Stimulated activated CD4-positive, alpha-beta T cell treated with anti-CD3 and anti-CD28 coated beads, TNF-alpha, amount 100 ng/mL, for 48 hours (primary cell): Measurements from ENCODE around the gene OPCML.

ENCODE experiments used
- DNase-seq, 3 donors: peaks; one replicate each; pipeline ENCODE4 v3.0.0-alpha.2; 2020; ENCODE audit warnings: low read depth in 3 of 3

Gene OPCML

DNA sequence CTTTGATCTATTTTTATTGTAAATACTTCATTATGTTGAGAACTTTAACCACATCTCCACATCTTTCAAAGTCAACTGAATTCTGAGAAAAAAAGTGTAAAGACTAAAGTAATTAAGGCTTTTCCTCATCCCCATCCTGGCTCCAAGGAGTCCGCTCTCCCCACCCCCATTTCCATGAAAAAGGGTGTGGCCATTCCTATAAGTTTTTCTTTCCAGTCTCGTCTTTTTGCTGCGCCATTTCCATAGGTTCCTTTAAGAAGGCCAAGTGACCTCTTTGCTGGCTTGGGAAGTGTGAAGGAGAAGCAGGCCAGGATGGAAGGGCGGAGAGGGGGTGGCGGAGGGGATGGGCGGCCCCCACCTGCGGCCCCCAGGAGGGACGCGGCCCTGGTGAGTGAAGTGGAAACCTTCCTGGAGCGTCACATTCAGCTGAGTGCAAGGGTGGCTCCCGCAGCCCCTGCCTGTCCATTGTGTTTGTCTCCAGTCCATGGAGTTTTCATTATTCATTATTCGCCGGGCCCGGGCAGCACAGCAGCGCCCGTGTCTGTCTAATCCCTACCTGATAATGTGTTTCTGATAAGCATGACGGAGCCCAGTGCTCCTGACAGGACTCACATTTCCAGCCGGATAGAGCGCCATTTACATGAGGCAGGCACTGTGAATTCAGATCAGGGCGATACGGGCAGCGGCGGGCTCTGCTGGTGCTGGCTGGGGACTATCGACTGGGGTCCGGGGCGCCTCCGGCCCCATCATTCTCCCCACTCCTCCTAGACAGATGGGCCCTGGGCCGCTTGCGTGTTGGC lies 739.8 kb downstream of the OPCML start:
- DNase-seq, result no peak

DNA sequence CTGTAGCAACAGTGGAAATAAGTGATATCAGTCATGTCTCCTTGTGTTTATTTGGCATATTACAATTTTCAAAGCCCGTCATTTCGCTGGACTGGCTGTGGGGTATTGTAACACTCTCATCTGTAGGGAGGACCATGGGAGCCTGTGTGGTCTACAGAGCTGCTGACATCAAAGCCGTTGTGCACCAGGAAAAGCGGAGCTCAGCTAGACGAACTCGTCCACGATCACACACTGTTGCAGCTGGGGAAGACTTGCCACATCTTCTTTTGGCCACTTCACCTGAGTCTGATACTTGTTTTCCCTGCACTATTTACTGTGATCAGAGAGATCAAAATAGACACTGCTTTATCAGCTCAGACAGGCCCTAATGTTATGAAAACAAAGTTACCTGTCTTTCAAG lies 741.3 kb downstream of the OPCML start:
- DNase-seq, result no peak

DNA sequence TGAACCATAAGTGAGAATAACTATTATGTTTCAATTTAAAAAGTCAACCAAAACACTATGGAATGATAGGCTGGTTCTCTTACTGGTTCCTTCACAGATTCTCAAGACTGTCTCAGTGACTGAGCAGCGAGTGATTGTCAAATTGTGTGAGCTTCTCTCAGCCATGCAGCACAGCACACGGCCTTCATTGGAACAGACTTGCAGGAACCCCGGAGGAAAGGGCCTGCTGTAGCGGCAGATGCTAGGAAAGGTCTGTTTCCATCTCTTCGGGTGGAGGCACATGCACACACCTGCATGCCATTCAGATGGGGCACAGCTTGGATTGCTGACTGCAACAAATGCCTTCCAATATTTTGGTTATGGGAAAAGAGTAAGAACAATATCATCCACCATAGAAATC lies 741.8 kb downstream of the OPCML start:
- DNase-seq, result no peak

DNA sequence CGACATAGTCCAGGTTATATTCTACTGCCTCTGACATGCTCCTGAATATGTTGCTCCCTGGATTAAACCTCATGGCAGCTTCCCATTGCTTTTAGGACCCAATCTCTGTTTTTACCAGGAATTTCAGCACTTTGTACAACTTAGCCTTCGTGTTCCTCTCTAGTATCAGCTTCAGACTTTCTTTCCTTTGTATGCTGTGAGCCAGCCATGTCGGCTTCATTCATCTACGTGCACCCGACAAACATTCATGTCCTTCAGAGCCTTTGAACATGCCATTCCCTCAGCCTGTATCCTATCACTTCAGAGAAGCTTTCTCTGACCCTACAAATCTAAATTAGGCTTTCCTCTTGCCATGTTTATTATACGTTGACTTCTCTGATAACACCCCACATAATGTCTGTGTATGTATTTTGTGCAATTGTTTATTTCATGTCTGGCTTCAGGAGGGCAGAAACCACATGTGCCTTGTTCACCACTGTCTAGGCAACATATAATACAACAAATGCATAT lies 743.4 kb downstream of the OPCML start:
- no peak for DNase-seq

DNA sequence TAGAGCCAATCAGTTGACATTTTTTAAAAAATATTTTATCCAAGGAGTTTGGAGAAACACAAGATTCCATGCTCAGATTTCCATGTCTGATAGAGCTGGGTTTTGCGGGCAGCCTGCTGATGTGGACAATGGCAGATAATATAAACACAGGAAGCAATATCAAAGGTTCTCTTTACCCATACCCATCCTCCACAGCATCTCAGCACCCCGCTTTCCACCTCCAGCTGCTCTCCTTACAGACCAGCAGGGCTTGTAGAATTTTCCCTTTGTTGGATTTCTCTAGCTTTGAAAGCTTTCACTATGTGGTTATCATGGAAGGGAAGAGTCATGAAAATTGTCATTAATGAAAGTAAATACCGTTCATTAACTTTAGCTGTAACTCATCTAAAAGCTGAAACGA lies 746.4 kb downstream of the OPCML start:
- no peak for DNase-seq

DNA sequence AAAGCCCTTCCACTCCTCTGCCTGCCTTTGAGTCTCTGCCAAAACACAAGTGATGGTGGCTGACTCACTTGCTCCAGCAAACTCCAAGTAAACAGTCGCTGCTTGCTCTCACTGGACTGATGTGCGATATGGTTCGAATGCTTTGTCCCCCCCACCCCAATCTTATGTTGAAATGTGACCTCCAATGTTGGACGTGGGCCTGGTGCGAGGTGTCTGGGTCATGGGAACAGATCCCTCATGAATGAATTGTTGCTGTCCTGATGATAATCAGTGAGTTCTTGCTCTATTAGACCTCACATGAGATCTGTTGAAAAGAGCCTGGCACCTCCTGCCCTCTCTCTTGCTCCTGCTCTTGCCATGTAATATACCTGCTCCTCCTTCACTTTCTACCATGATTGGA lies 747.9 kb downstream of the OPCML start:
- DNase-seq, result no peak

DNA sequence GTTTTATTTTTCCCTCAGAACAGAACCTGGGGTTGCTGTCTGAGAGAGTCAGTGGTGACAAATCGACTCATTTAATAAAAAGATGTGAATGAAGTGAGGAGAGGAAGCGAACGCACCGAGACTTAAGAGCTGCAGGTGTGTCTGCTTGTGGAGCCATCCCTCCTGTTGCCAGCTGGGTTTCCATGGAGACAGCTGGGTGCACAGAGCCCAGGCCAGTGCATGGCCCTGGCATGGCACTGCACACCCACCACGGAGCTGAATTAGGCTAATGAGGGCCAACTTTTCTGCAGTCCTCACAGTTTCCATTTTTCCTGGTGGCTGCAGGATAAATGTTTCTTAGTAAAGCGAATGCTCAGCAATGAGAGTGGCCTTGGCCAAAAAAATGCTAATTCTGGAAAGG lies 750.2 kb downstream of the OPCML start:
- no peak for DNase-seq

DNA sequence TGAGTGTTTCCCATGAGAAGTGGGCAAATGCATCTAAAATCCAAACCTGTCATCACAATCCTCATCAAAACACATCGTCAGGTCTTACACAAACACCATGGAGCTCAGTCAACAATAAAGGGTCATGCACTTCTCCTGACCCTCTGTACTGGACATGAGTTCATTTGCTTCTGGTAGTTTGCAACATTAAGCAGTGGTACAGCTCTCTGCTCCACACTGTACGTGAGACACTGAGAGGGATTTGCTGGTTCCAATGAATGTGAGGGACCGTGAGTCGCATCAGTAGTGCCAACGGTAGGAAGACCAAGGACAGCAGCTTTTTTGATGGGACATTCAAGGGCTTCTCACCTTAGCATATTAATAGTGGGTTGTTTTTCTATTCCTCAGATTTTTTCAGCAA lies 752.3 kb downstream of the OPCML start:
- DNase-seq, result no peak

DNA sequence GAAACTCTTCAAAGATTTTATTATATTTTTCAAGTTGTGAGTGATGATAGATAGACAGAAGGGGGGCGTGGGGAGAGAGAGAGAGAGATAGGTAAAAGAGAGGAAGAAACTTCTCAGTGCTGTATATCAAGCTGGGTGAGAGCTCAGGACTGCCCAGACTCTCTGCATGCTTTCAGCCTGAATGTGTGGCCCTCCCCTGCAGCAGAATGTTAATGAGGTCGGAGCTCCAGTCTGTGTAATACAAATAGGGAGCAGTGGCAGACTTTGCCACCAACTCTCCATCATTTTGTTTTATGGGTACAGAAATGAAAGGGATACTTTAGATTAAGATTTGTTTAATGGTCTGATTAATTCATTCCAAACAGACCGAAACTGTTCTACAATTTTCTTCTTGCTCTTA lies 752.8 kb downstream of the OPCML start:
- no peak for DNase-seq

DNA sequence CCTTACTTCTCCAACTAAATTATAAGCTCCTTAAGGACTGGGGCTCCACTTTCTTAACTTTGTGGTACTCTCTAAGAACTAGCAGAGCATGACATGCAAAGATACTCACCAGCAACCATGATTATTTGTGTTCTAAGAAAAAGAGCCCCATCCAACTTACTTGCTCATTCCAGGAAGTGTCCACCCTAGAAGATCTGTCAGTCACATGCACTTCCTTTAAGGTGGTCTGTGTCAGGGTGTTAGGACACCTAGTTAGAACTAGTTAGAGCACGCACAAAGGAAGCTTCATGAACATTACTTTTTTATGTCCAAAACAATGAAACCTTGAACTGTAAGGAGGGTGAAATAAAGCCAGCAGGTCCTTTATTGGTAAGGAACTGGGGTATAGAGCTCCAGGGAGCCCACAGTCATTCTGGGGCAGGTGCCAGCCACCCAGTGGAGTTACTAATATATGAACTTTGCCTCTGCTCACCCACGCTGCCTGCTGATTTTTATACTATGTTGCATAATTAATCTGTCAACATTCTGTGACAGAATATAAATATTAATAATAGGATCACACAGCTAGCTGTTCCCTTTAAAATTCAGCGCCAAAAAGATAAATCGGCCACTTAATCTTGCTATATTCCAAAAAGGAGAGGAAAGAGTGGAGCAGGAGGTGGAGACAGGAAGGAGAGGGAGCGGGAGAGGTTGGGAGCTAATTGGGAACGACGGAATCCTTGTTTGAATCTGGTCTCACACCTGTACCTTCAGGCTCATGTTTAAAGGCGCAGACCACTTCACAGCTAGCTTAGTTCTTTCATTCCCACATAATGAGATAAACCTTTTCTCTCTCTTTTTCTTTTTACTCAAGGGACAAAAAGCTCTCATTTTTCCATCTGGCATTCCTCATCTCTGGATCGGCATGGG lies 755.0 kb downstream of the OPCML start:
- DNase-seq, result no peak

DNA sequence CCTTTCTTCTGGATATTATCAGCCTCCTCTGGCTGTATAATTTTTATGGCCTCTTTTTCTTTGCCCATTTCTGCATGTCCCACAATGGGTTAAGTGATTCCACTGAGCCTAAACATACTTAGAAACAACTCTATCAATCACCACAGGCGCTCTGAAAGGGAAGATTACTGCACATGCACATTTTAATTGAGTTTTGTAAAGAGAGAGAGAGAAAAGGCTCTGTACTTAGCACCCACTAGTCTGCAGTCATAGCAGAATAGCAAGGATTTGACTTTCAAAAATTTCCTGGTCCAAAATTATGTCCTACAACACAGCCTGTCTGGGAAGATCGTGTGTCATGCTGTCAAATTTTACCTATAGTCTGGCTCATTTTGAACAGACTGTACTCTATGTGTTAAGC lies 758.5 kb downstream of the OPCML start:
- DNase-seq, result no peak

DNA sequence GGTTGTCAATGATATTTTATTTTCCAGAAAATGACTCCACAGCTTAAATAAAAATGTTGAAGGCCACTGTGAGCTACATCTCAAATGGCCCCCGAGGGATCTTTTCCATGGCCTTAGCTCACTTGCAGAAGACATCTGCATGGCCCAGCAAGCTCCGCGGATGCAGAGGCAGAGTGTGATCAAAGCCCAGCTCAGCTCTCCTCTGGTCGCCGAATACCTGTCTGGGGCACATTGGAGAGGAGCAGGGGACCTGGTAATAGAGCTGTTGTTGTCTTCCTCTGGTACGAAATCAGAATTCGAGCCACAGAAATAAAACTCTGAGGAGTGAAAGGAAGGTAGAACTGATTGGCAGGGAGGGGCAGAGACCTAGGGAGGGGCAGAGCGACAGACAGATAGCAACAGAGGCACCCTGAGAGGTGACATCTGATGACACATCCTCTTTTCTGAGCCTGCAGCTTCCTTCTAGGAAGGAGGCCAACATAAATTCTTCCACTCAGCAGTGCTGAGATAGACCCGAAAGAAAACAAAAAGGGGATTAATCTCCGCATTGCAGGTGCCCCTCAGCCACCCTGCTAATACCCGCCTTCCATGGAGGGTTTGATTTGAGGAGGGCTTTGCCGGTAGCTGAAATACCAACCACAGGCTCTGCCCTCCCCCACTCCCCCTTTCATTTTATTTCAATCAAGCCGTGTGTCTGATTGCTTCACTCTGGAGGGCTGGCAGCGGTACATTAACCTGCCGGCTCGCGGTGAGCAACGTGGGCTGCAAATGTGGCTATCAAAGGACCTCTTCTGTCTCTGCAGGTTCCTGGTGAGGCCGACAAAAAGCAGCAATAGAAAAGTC lies 759.4 kb downstream of the OPCML start:
- DNase-seq, result no peak

DNA sequence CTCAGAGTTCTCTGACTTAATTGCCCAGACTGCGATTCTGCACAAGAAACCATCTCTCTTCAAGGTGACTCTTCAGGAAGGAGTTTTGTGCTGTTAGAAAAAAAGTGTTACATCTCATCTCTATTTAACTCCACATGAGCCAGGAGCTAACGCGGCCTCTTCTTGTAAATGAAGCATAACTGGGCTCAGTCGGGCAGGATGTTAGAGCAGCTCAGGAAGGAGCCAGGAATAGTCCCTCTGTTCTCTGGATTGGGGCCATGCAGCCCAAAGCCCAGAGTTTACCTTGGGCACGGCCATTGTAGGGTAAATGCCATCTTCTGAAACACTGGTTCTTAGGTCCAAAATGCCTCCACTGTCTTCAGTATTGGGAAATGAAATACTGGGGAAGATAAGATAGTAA lies 760.6 kb downstream of the OPCML start:
- DNase-seq, result no peak

DNA sequence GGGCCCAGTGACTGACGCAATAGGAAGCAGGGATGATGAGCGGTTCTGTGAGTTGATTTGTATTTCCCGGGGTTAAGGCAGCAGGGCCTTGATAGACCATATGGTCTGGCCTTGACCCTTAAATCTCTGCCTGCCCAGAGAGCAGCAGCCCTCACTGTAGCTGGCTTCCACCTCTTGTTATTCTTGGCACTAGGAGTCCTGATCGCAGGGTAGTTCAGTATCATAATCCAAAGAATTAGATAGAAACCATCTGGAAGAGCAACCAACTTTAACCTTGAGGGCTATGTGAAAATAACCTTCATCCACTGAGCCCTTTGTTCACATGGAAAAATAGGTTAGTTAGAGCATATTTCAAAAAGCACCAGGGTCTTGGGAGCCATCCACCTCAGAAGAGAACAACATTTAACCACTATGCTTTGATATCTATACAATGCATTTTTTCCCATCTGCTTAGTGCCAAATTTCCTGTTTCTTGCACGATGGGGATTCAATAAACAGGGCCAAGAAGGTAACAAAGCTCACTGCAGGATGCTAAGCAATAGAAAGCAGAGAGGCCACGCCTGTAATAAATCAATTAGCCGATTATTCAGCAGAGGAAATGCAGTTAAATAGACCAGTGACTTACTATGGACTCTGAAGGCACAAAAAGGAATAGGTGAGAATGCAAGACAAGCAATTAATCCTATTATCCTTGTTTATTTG lies 761.3 kb downstream of the OPCML start:
- no peak for DNase-seq

DNA sequence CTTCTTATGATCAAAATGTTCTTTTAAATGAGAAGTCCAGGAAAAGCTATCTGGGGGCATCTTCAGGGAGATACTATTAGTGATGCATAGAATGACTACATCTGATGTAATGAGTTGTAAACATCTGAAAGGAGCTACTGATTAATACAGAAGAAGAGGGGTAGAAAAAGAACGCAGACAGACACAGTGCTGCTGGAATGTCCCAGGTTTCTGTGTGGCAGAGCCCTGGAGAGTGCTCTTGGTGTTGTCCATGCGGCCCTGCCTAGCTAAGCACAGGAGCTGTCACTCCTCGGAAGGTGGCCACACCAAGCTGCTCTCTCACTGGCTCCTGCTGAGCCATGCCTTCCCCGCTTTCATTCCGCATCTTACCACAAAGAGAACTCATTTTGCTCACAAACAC lies 768.8 kb downstream of the OPCML start:
- DNase-seq, result no peak

DNA sequence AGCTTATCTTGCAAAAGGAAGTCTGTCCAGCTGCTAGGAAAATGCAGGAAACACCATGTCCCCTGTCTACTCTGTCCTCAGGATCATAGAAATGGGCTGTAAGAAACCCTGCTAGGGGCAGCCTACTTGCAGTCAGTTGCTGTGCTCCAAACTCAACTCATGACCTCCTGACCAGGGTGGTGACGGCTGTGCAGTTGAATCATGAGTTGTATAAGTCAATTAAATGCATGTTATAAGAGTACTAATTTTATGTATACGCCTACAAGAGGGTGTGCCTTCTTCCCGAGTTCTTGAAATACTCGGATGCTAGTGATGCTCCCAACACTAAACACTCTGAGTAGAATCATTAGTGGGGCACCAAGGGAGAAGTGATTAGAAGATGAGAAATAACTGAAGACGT lies 776.4 kb downstream of the OPCML start:
- no peak for DNase-seq

DNA sequence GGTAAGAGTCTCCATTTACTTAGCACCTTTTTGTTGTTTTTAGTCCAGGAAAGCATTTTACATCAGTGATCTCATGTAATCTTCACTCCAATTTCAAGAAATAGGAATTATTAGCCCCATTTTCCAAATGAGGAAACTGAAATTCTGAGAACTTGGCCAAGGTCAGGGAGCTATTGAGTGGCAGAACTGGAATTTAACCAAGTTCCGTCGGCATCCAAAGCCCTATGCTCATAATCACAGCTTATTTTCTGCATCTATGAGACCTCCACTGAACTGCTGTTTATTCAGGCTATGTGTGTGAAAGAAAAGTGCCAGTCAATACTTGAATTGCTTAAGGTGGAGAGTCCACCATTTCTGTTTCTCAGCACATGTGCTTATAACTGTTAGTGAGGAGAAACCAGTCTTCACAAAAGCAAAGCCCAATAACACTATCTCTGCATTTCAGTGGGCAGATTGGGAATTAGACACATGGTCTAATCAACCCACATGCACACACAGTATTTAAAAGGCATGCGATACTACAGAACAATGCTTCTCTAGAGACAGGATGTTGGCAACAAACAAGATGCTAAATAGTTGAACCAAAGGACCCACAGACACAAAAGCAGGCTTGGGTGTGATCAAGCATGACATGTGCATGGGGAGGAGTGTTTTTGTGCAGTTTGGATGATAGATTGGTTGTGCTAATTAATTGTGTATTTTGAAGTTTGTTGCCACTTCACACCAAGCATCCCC lies 780.6 kb downstream of the OPCML start:
- no peak for DNase-seq

DNA sequence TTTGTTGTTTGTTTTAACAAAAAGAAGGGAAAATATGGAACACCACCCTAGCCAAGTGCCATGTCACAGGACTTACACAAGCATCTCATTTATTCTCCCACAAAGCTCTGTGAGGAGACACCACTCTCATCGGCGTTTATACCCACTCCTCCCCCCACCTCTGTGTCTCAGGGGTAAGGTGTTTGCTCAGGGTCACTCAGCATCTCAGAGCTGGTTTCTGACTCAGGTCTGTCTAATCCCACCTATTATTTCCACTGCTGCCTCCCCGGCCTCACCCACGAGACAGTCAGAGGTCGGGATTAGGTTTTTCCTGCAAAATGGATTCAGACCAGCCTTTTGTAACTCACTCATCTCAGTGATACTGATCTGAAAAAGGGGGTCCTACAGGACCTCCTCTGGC lies 786.0 kb downstream of the OPCML start:
- no peak for DNase-seq

DNA sequence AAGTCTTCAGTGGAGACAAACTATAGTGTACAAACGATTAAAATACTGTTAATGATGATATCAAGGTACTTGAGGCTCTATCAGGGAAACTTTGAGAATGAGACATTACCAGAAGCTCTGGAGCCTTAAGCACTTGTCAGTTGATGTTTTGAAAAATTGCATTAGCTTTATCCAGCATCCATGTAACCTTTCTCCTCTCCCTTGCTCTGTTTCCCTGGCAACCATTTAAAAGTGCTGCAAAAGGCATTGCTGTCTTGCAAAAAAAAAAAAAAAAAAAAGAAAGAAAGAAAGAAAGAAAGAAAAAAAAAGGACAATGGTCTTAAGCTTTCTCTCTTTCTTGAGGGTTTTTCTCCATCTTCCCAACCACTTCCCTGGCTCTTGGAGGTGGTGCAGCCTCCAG lies 787.0 kb downstream of the OPCML start:
- no peak for DNase-seq

DNA sequence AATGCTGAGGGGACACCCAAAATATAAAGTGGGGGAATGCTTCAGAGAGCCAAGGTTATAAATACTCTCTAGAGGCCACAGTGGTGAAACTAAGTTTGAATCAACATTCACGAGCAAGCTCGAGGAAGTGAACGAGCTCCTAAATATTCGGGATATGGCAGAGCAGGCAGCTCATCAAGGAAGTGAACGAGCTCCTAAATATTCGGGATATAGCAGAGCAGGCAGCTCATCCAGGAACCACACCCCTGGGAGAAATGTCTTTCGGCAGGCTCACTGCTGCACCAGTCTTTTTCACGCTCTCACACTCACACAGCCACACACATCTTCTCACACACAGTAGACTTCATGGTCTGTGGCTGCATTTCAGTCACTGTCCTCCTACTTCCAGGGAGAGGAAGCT lies 787.5 kb downstream of the OPCML start:
- no peak for DNase-seq

DNA sequence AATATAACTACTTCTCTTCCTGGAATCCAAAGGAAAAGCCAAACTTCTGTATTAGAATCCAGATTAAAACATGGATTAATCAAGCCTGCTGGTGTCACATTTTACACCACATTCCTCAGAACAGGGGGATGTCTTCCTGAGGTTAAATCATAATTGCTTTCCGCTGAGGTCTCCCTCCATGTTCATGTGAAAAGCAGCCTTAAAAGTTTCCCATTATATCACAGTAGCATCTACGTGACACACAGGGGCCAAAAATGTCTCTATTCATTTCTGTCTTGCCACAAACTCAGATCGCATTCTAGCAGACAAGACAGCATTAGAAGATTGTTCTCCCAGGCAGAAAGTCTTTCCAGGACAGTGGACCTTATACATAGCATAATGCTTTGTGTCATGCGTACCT lies 788.7 kb downstream of the OPCML start:
- no peak for DNase-seq
